Endothelial cell of umbilical vein (primary cell): ENCODE results near the gene CCNH. TPM values are rescaled to one million over a fixed set of nuclear protein-coding genes. Genes with fewer than 3 reads are reported as not detected.

ENCODE experiments used
- BruUV-seq: library from RNA; stranded (reverse); fragments of 400-500 nt; replicated peaks from 2 replicates; lab custom pipeline; 2021; lab: Mats Ljungman, UMichigan
- CTCF ChIA-PET: fragments of 300-600, 350-600 bp; sonication (Branson Sonifier 250); formaldehyde crosslinking; loops from one replicate; lab custom pipeline; 2021; ENCODE audit warnings: antibody characterized with exemption, inconsistent platforms; lab: Charles Lee
- POLR2A ChIA-PET: fragments of 300-600, 350-600 bp; sonication (Branson Sonifier 250); formaldehyde crosslinking; loops from one replicate; lab custom pipeline; 2021; ENCODE audit warnings: antibody characterized with exemption, inconsistent platforms; lab: Charles Lee
- DNase-seq: peaks from one replicate; pipeline ENCODE4 v3.0.0-alpha.2; 2011; ENCODE audit warnings: low read depth, low spot score
- FAIRE-seq: peaks from 2 replicates; lab custom pipeline; 2011; peaks lifted over from hg19 to GRCh38; lab: Jason Lieb, UNC
- H2AFZ ChIP-seq: 2 replicates; pipeline ENCODE4 v1.6.0; 2012; ENCODE audit warnings: low read depth, low read length, control low read depth, inconsistent platforms
- H3K27ac ChIP-seq: 2 replicates; pipeline ENCODE4 v1.5.1; 2011; ENCODE audit warnings: low read depth, mild to moderate bottlenecking, control low read depth, low read length, moderate library complexity; ENCODE audit not compliant: insufficient read depth
- H3K27me3 ChIP-seq, 2 experiments: 2 replicates each; pipeline versions ENCODE4 v1.6.0 to v1.6.1; 2011; ENCODE audit warnings: low read length in 2 of 2, mixed read lengths in 1 of 2; ENCODE audit not compliant: control insufficient read depth in 2 of 2, insufficient read depth in 2 of 2
- H3K36me3 ChIP-seq, 2 experiments: 2 replicates in 1 of 2; 3 replicates in 1 of 2; pipeline ENCODE4 v1.5.1; 2011; ENCODE audit warnings: low read length in 2 of 2, mild to moderate bottlenecking in 1 of 2, moderate library complexity in 1 of 2; ENCODE audit not compliant: control insufficient read depth in 2 of 2, insufficient read depth in 2 of 2; ENCODE audit errors: extremely low read depth in 1 of 2
- H3K4me1 ChIP-seq: 3 replicates; pipeline ENCODE4 v1.5.1; 2011; ENCODE audit warnings: mild to moderate bottlenecking, low read length; ENCODE audit not compliant: control insufficient read depth, insufficient read depth; ENCODE audit errors: extremely low read depth
- H3K4me2 ChIP-seq: 2 replicates; pipeline ENCODE4 v1.6.1; 2011; ENCODE audit warnings: low read length, control low read depth, mixed read lengths; ENCODE audit not compliant: insufficient read depth
- H3K4me3 ChIP-seq, 3 experiments: fragments of 200-600 bp in 1 of 3; sonication (generic), shearing (Covaris generic) in 1 of 3; replicated peaks in 1 of 3; 2 replicates each; pipeline ENCODE4 v1.5.1; 2011 to 2016; ENCODE audit warnings: control low read depth in 3 of 3, low read length in 3 of 3, mild to moderate bottlenecking in 2 of 3, inconsistent platforms in 1 of 3, low read depth in 1 of 3, moderate library complexity in 1 of 3; ENCODE audit not compliant: insufficient read depth in 1 of 3
- H3K79me2 ChIP-seq: 2 replicates; pipeline ENCODE4 v1.6.0; 2012; ENCODE audit warnings: low read length, inconsistent platforms; ENCODE audit not compliant: control insufficient read depth, insufficient read depth
- H3K9ac ChIP-seq: replicated peaks from 2 replicates; pipeline ENCODE3; 2011; ENCODE audit warnings: low read length, control low read depth; ENCODE audit not compliant: insufficient read depth; ENCODE audit errors: extremely low read depth
- H3K9me1 ChIP-seq: replicated peaks from 3 replicates; pipeline ENCODE4 v1.6.0; 2011; ENCODE audit warnings: mild to moderate bottlenecking, low read length; ENCODE audit not compliant: control insufficient read depth, insufficient read depth; ENCODE audit errors: extremely low read depth
- H3K9me3 ChIP-seq: replicated peaks from 2 replicates; pipeline ENCODE4 v1.5.1; 2012; ENCODE audit warnings: low read length, inconsistent platforms; ENCODE audit not compliant: control insufficient read depth, insufficient read depth
- H4K20me1 ChIP-seq: replicated peaks from 2 replicates; pipeline ENCODE3; 2011; ENCODE audit warnings: mild to moderate bottlenecking, low read length; ENCODE audit not compliant: control insufficient read depth, insufficient read depth; ENCODE audit errors: extremely low read depth
- CTCF ChIP-seq, 2 donors: IDR thresholded peaks; 1 replicate in 1 of 2; 2 replicates in 1 of 2; pipeline ENCODE4 v1.5.1; 2011; ENCODE audit warnings: low read length in 2 of 2, mild to moderate bottlenecking in 2 of 2, moderate library complexity in 2 of 2, control low read depth in 1 of 2, inconsistent platforms in 1 of 2, low read depth in 1 of 2; ENCODE audit not compliant: insufficient read depth in 1 of 2; ENCODE audit errors: extremely low read depth in 1 of 2
- EZH2 ChIP-seq: IDR thresholded peaks from 2 replicates; pipeline ENCODE4 v1.6.1; 2012; ENCODE audit warnings: borderline replicate concordance, low read depth, mild to moderate bottlenecking, moderate library complexity, low read length, inconsistent platforms; ENCODE audit not compliant: severe bottlenecking
- FOS ChIP-seq: IDR thresholded peaks from 2 replicates; pipeline ENCODE4 v1.6.1; 2011; ENCODE audit warnings: mild to moderate bottlenecking, low read length, moderate library complexity, borderline replicate concordance; ENCODE audit not compliant: insufficient read depth
- GATA2 ChIP-seq: IDR thresholded peaks from 2 replicates; pipeline ENCODE4 v1.7.0; 2011; ENCODE audit warnings: low read depth, mild to moderate bottlenecking, moderate library complexity, mixed read lengths, low read length; ENCODE audit not compliant: insufficient read length, insufficient read depth
- MYC ChIP-seq: IDR thresholded peaks from one replicate; pipeline ENCODE4 v1.6.1; 2011; ENCODE audit warnings: mild to moderate bottlenecking, low read depth, low read length
- POLR2AphosphoS5 ChIP-seq: IDR thresholded peaks from 2 replicates; pipeline ENCODE4 v1.6.1; 2012; ENCODE audit warnings: low read depth, mild to moderate bottlenecking, control low read depth, low read length, moderate library complexity; ENCODE audit not compliant: insufficient read depth
- dilution Hi-C: fragments of 300-500 bp; cut with MboI; formaldehyde crosslinking; loops from one replicate; pipeline ENCODE4 v1.15.0; 2019; ENCODE audit warnings: low sequenced_read_pairs; ENCODE audit not compliant: extremely low pct_ligation_motif_present
- intact Hi-C: fragments of 100-400 bp; cut with micrococcal nuclease; formaldehyde crosslinking; loops from one replicate; pipeline ENCODE4 v1.10.0; 2022
- polyA plus RNA-seq, 4 experiments: library from polyadenylated mRNA; depleted of rRNA in 3 of 4; stranded (reverse) in 3 of 4; unstranded in 1 of 4; fragments of >200 nt; gene quantifications; 2 replicates each; pipeline versions ENCODE4 v1.2.1 to v1.2.3, GENCODE V29; 2011 to 2012; ENCODE audit warnings: missing spikeins in 1 of 4
- total RNA-seq: library from RNA; stranded (reverse); gene quantifications from 2 replicates; pipeline ENCODE4 v1.2.3, GENCODE V29; 2021

CCNH gene
- total and polyA plus RNA-seq, 2 donors (not counting 3 experiments of a cell fraction or from before 2014, with no cell fraction given), result 47.9 to 50.6 TPM

- POLR2A ChIA-PET, result no interaction called here
- peaks cover 11 to 42% of the 10 kb centered on the region in 2 experiments for H3K36me3 ChIP-seq
Observed at GRCh38 chr5:87401626-87402025, 11.1 kb downstream of the CCNH start.

More at GRCh38 chr5:87401626-87402025, 11.1 kb downstream of the CCNH start:
- no peaks in the 10 kb centered on the region for H4K20me1 ChIP-seq
- no peaks in the 10 kb centered on the region for H3K9me3 ChIP-seq
- FAIRE-seq, result no peak
- no peak overlapping the region for H2AFZ ChIP-seq
- CTCF ChIA-PET, result interaction anchor here (1.8 to 5.8 kb wide), 3 partner anchors 10 to 387 kb away, joined by 11 to 134 read pairs (median 17); no protein-coding TSS in a partner anchor
- no TSS peak for BruUV-seq
- H3K4me2 ChIP-seq, result no peak overlapping the region
- H3K4me3 ChIP-seq, result no peak overlapping the region
- no peaks in the 10 kb centered on the region for H3K27me3 ChIP-seq
- no peak overlapping the region for H3K27ac ChIP-seq
- peaks cover 2% of the 10 kb centered on the region for H3K9me1 ChIP-seq
- no peak for TF ChIP-seq POLR2AphosphoS5
- no peak for TF ChIP-seq GATA2
- TF ChIP-seq EZH2, result no peak
- no peak for TF ChIP-seq FOS
- no peak for TF ChIP-seq CTCF (IDR thresholded peaks at IDR 0.05; ENCODE audit: extremely low read depth in 1 of 2, insufficient read depth in 1 of 2, low read depth in 1 of 2, low read length in 2 of 2)
- TF ChIP-seq MYC, result no peak
- intact Hi-C loops (loop anchor here (1.0 to 5.0 kb wide), 4 partner anchors 11 to 434 kb away; partner anchors contain the start of gene CCNH), dilution Hi-C loops (no loop called here)
- peaks cover 13% of the 10 kb centered on the region for H3K4me1 ChIP-seq
- no peak for DNase-seq
- H3K79me2 ChIP-seq, result peaks cover 31% of the 10 kb centered on the region
- no peak overlapping the region for H3K9ac ChIP-seq
